SK-N-MC (cell line): Measurements from ENCODE around the gene INPP5A.

ENCODE experiments used
- DNase-seq: peaks from one replicate; pipeline ENCODE4 v3.0.0-alpha.2; 2011; ENCODE audit warnings: low read depth, low spot score
- H3K27ac ChIP-seq: fragments of 200-600 bp; sonication (generic); 2 replicates; pipeline ENCODE4 v1.5.1; 2016; ENCODE audit warnings: mixed run types
- H3K36me3 ChIP-seq: fragments of 200-600 bp; sonication (generic); 2 replicates; pipeline ENCODE4 v1.6.1; 2017; ENCODE audit warnings: antibody characterized with exemption, low read length, mixed read lengths; ENCODE audit not compliant: insufficient read depth
- H3K4me3 ChIP-seq: fragments of 200-600 bp; sonication (generic); 2 replicates; pipeline ENCODE4 v1.5.1; 2016
- H3K9ac ChIP-seq: fragments of 200-600 bp; sonication (generic); 2 replicates; pipeline ENCODE4 v1.8.0; 2017; ENCODE audit warnings: mixed run types, mixed read lengths; ENCODE audit not compliant: insufficient read length
- H3K9me3 ChIP-seq: fragments of 200-600 bp; sonication (generic); 2 replicates; pipeline ENCODE4 v1.6.1; 2017; ENCODE audit warnings: low read depth, mild to moderate bottlenecking, antibody characterized with exemption, low read length, moderate library complexity, mixed read lengths
- EZH2 ChIP-seq: fragments of 200-600 bp; sonication (generic); IDR thresholded peaks from one replicate; pipeline ENCODE4 v1.6.1; 2017; ENCODE audit warnings: antibody characterized with exemption
- FOXP2 ChIP-seq: optimal IDR thresholded peaks from 2 replicates; pipeline ENCODE3; 2011; ENCODE audit warnings: mild to moderate bottlenecking, moderate library complexity; ENCODE audit not compliant: insufficient read depth; ENCODE audit errors: extremely low read length, control extremely low read depth
- POLR2AphosphoS5 ChIP-seq: IDR thresholded peaks from 2 replicates; pipeline ENCODE4 v1.6.1; 2012; ENCODE audit warnings: mild to moderate bottlenecking, low read depth, low read length, borderline replicate concordance

Gene INPP5A

GRCh38 chr10:132538031-132538789 lies 623 bp downstream of the INPP5A start:
- no peak for DNase-seq
- no peaks in the 10 kb centered on the region for H3K36me3 ChIP-seq
- TF ChIP-seq EZH2 (no peak), POLR2AphosphoS5 (no peak), FOXP2 (no peak)
- H3K9me3 ChIP-seq, result no peaks in the 10 kb centered on the region
- H3K4me3 ChIP-seq, result peak overlapping the region; percentile 71
- H3K9ac ChIP-seq, result peak overlapping the region; percentile 75
- no peak overlapping the region for H3K27ac ChIP-seq

GRCh38 chr10:132538790-132539421 lies 1.3 kb downstream of the INPP5A start:
- Histone ChIP-seq H3K9ac (peak overlapping the region; percentile 75), H3K27ac (no peak overlapping the region), H3K4me3 (peak overlapping the region; percentile 71)

GRCh38 chr10:132539431-132539839 lies 1.8 kb downstream of the INPP5A start:
- no peak overlapping the region for H3K4me3 ChIP-seq
- H3K9me3 ChIP-seq, result no peaks in the 10 kb centered on the region
- TF ChIP-seq EZH2, result no peak
- TF ChIP-seq FOXP2, result no peak
- TF ChIP-seq POLR2AphosphoS5, result no peak
- DNase-seq, result no peak
- H3K36me3 ChIP-seq, result no peaks in the 10 kb centered on the region
- H3K27ac ChIP-seq, result no peak overlapping the region
- H3K9ac ChIP-seq, result no peak overlapping the region

More at GRCh38 chr10:132538790-132539421, 1.3 kb downstream of the INPP5A start:
- TF ChIP-seq EZH2 (no peak), FOXP2 (no peak), POLR2AphosphoS5 (no peak)
- Histone ChIP-seq H3K36me3 (no peaks in the 10 kb centered on the region), H3K9me3 (no peaks in the 10 kb centered on the region)
- no peak for DNase-seq

- no peak for DNase-seq
- no peaks in the 10 kb centered on the region for H3K36me3 ChIP-seq
- no peak overlapping the region for H3K4me3 ChIP-seq
- no peak overlapping the region for H3K27ac ChIP-seq
- TF ChIP-seq EZH2 (no peak), FOXP2 (no peak), POLR2AphosphoS5 (no peak)
- no peak overlapping the region for H3K9ac ChIP-seq
- H3K9me3 ChIP-seq, result no peaks in the 10 kb centered on the region
These were observed 2.3 kb downstream of the INPP5A start for GRCh38 chr10:132539894-132540293.

GRCh38 chr10:132540456-132540855 lies 2.9 kb downstream of the INPP5A start:
- no peaks in the 10 kb centered on the region for H3K36me3 ChIP-seq
- no peak overlapping the region for H3K4me3 ChIP-seq
- H3K27ac ChIP-seq, result no peak overlapping the region
- no peak overlapping the region for H3K9ac ChIP-seq
- H3K9me3 ChIP-seq, result no peaks in the 10 kb centered on the region
- DNase-seq, result no peak
- no peak for TF ChIP-seq EZH2
- TF ChIP-seq FOXP2, result no peak
- TF ChIP-seq POLR2AphosphoS5, result no peak

GRCh38 chr10:132541129-132541528 lies 3.5 kb downstream of the INPP5A start:
- Histone ChIP-seq H3K27ac (no peak overlapping the region), H3K4me3 (no peak overlapping the region), H3K36me3 (no peaks in the 10 kb centered on the region), H3K9me3 (no peaks in the 10 kb centered on the region), H3K9ac (no peak overlapping the region)
- no peak for DNase-seq
- TF ChIP-seq EZH2, result no peak

GRCh38 chr10:132541601-132542011 lies 4.0 kb downstream of the INPP5A start:
- Histone ChIP-seq H3K4me3 (no peak overlapping the region), H3K9ac (no peak overlapping the region), H3K27ac (no peak overlapping the region), H3K36me3 (no peaks in the 10 kb centered on the region), H3K9me3 (no peaks in the 10 kb centered on the region)
- TF ChIP-seq EZH2 (no peak), FOXP2 (no peak), POLR2AphosphoS5 (no peak)
- DNase-seq, result no peak

GRCh38 chr10:132542086-132542775 lies 4.6 kb downstream of the INPP5A start:
- Histone ChIP-seq H3K27ac (no peak overlapping the region), H3K9ac (no peak overlapping the region), H3K9me3 (no peaks in the 10 kb centered on the region), H3K4me3 (no peak overlapping the region), H3K36me3 (no peaks in the 10 kb centered on the region)
- TF ChIP-seq FOXP2, result no peak
- no peak for TF ChIP-seq EZH2
- TF ChIP-seq POLR2AphosphoS5, result no peak
- DNase-seq, result no peak

- H3K9ac ChIP-seq, result no peak overlapping the region
- TF ChIP-seq FOXP2 (no peak), EZH2 (no peak), POLR2AphosphoS5 (no peak)
- no peaks in the 10 kb centered on the region for H3K9me3 ChIP-seq
- DNase-seq, result no peak
- H3K36me3 ChIP-seq, result no peaks in the 10 kb centered on the region
- no peak overlapping the region for H3K4me3 ChIP-seq
- no peak overlapping the region for H3K27ac ChIP-seq
These were observed 5.2 kb downstream of the INPP5A start for GRCh38 chr10:132542819-132543218.
